ENCODE data around the gene ZDHHC6. TPM values are rescaled to one million over a fixed set of nuclear protein-coding genes. Genes with fewer than 3 reads are reported as not detected.

The ZDHHC6 gene
- total and polyA plus RNA-seq, 12 donors: 11.0 to 34.5 (median 15.4) TPM

DNA sequence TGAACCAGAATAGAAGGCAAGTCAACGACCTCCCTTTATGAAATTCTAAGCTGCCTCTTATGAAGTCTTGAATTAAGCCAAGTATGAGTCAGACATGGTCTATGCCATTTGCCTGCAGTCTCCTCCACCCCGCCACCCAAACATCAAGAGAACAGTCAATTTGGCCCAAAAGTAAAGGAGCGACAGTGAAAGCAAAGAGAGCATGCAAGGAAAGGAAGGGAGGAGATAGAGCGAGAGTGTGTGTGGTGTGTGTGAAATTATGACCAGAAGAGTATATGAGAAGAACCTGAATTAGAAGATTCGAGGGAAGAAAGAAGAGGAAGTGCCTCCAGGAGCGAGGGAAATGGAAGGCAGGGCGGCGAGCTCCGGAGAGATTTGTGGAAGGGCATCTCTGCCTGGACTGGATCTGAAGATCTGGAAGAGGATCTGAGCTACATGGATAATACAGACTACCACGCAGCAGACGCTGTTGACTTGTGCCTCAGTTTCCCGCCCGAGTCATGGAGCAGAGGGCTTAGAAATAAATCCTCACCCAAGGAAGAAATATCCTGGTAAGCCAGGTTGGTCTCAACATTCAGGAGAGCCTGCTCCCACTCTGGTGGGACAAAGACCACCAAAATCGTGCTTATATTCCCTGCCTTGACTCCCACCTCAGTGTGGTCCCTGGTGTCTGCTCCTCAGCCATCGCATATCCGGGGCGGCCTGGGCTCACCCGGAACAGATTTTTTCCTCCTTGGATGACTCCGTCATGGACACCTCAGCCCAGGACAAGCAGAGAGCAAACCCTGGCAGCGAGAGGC is 459 bp downstream of the ZDHHC6 start:
- TF ChIP-seq, protein P1, sequence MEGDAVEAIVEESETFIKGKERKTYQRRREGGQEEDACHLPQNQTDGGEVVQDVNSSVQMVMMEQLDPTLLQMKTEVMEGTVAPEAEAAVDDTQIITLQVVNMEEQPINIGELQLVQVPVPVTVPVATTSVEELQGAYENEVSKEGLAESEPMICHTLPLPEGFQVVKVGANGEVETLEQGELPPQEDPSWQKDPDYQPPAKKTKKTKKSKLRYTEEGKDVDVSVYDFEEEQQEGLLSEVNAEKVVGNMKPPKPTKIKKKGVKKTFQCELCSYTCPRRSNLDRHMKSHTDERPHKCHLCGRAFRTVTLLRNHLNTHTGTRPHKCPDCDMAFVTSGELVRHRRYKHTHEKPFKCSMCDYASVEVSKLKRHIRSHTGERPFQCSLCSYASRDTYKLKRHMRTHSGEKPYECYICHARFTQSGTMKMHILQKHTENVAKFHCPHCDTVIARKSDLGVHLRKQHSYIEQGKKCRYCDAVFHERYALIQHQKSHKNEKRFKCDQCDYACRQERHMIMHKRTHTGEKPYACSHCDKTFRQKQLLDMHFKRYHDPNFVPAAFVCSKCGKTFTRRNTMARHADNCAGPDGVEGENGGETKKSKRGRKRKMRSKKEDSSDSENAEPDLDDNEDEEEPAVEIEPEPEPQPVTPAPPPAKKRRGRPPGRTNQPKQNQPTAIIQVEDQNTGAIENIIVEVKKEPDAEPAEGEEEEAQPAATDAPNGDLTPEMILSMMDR (IDR thresholded peaks at IDR 0.05): peak in 1 of 9 donors; percentile 23
- Histone ChIP-seq H3K27ac (peak overlapping the region; percentile 85 to 95 (median 90)), H3K27me3 (no peaks in the 10 kb centered on the region), H3K4me3 (peak overlapping the region; percentile 60 to 98 (median 78)), H3K4me1 (peaks cover 5 to 38% (median 27%) of the 10 kb centered on the region in 9 donors), H3K9me3 (no peaks in the 10 kb centered on the region), H3K36me3 (peaks cover 0 to 52% (median 14%) of the 10 kb centered on the region in 9 donors)
- intact Hi-C loops (cut with DNase I): loop anchor here in 2 of 10 donors (5.0 kb wide), 2 partner anchors 79 to 264 kb away; partner anchors contain the start of gene GPAM (in 1 of the 2)
- ATAC-seq (peak in 2 of 8 donors; percentile 14 to 32), DNase-seq (peak in 1 of 2 donors; percentile 12)
- WGBS, 2 donors: 6 to 7% methylated on average over 20 of the region's 20 CpGs

DNA sequence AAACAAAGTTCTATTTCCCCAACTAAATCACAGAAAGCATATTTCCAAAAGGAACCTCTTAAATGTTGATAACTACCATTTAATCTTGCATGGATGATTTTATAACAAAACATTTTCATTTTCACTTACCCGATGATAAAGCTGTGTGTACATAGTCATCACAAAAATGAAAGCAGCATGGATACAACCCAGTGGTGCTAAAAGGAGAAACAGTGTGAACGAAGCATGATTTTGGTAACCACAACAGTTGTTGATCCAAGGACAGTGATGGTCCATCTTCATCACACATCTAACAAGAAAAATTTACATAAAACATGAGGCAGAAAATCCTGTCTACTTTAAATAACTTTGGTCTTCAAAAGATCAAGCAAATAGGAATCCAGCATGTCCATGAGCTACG is 4.7 kb downstream of the ZDHHC6 start:
- no peak overlapping the region for H3K27ac ChIP-seq
- H3K4me1 ChIP-seq: peaks cover 5 to 19% (median 13%) of the 10 kb centered on the region in 9 donors
- H3K9me3 ChIP-seq: no peaks in the 10 kb centered on the region
- no peak for ATAC-seq
- DNase-seq: no peak
- WGBS, 2 donors: 89% methylated on average over 3 of the region's 3 CpGs
- intact Hi-C loops (cut with DNase I): no loop called here
- no peak overlapping the region for H3K4me3 ChIP-seq
- TF ChIP-seq, protein P1 (IDR thresholded peaks at IDR 0.05): no peak
- peaks cover 0 to 85% (median 33%) of the 10 kb centered on the region in 9 donors for H3K36me3 ChIP-seq
- no peaks in the 10 kb centered on the region for H3K27me3 ChIP-seq

DNA sequence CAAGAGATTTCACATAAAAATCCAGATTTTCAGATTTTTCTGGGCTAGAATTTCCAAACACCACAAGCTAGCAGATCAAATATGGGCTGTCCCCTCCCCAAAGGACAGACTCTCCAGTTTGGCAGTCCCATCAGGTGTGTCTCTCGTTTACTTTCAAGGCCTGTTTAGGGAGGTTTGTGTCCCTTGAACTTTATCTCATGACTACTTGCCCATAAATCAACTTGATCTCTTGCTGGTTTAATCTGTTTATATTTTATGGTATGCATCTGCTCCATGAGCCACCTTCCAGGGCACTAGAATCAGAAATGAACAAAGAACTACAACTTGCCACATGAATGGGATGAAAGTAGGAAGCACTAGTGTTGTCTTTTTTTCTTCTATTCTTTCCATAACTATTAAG is 5.2 kb downstream of the ZDHHC6 start:
- H3K36me3 ChIP-seq: peaks cover 0 to 90% (median 33%) of the 10 kb centered on the region in 9 donors
- H3K4me1 ChIP-seq: peaks cover 5 to 19% (median 13%) of the 10 kb centered on the region in 9 donors
- ATAC-seq (no peak), DNase-seq (no peak)
- intact Hi-C loops (cut with DNase I): no loop called here
- H3K9me3 ChIP-seq: no peaks in the 10 kb centered on the region
- 74 to 88% methylated on average over 1 of the region's 1 CpG for WGBS, 2 donors
- no peak overlapping the region for H3K27ac ChIP-seq
- H3K27me3 ChIP-seq: no peaks in the 10 kb centered on the region
- TF ChIP-seq, protein P1 (IDR thresholded peaks at IDR 0.05): no peak
- H3K4me3 ChIP-seq: no peak overlapping the region

DNA sequence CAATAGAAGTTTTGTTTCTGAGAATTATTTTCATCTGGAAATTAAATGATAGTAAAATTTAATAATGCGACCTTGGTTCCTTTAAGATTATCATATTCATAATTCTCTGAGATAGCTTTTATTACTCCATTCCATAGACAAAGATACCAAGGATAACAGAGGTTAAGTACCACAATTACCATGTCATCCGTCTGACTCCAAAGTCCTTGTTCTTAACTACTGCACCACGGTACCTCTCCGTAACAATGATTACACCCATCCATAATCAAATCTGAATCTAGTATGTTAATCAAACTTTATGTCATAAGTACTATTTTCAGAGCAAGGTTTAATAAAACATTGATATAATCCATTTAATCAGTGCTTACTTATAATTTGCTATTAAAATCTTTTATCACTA is 8.4 kb downstream of the ZDHHC6 start:
- no peaks in the 10 kb centered on the region for H3K9me3 ChIP-seq
- TF ChIP-seq, protein P1 (IDR thresholded peaks at IDR 0.05): no peak
- no peak overlapping the region for H3K4me3 ChIP-seq
- H3K27me3 ChIP-seq: no peaks in the 10 kb centered on the region
- 93 to 95% methylated on average over 4 of the region's 4 CpGs for WGBS, 2 donors
- H3K36me3 ChIP-seq: peaks cover 0 to 100% (median 46%) of the 10 kb centered on the region in 9 donors
- ATAC-seq (no peak), DNase-seq (no peak)
- no peaks in the 10 kb centered on the region for H3K4me1 ChIP-seq
- intact Hi-C loops (cut with DNase I): loop anchor here in 6 of 10 donors (5.0 to 10.0 kb wide), 5 partner anchors 124 to 266 kb away; partner anchors contain the start of gene GPAM (in 3 of the 6)
- H3K27ac ChIP-seq: no peak overlapping the region
